H1 (cell line): ENCODE data around the gene USH2A. TPM values are rescaled to one million over a fixed set of nuclear protein-coding genes. Genes with fewer than 3 reads are reported as not detected.

Source experiments
- CTCF ChIA-PET: fragments of 300-600 bp; sonication (Branson Sonifier 250); formaldehyde crosslinking; loops from one replicate; lab custom pipeline; 2021; ENCODE audit not compliant: partially characterized antibody; lab: Charles Lee
- POLR2A ChIA-PET: fragments of 300-600 bp; sonication (Branson Sonifier 250); formaldehyde crosslinking; loops from one replicate; lab custom pipeline; 2021; ENCODE audit warnings: inconsistent platforms; ENCODE audit not compliant: partially characterized antibody; lab: Charles Lee
- DNase-seq, 2 experiments: peaks; one replicate each; pipeline versions ENCODE4 v3.0.0 to v3.0.0-alpha.2; 2010 to 2022; ENCODE audit warnings: low spot score in 2 of 2, low read depth in 1 of 2, mixed read lengths in 1 of 2
- FAIRE-seq: peaks from 2 replicates; lab custom pipeline; 2011; peaks lifted over from hg19 to GRCh38; lab: Jason Lieb, UNC
- H2AFZ ChIP-seq: 2 replicates; pipeline ENCODE4 v1.8.1; 2012; ENCODE audit warnings: low read length, inconsistent platforms
- H2AK5ac ChIP-seq: 2 replicates; pipeline ENCODE4 v1.6.1; 2013; ENCODE audit warnings: low read depth, low read length
- H2BK120ac ChIP-seq: replicated peaks from 2 replicates; pipeline ENCODE3; 2013; ENCODE audit warnings: low read depth, low read length, inconsistent platforms
- H2BK12ac ChIP-seq: 2 replicates; pipeline ENCODE4 v1.6.1; 2013; ENCODE audit warnings: low read depth, low read length
- H2BK15ac ChIP-seq: 2 replicates; pipeline ENCODE4 v1.6.1; 2013; ENCODE audit warnings: low read length
- H2BK20ac ChIP-seq: 2 replicates; pipeline ENCODE4 v1.6.1; 2013; ENCODE audit warnings: low read length
- H2BK5ac ChIP-seq: 2 replicates; pipeline ENCODE4 v1.6.1; 2013; ENCODE audit warnings: low read depth, low read length
- H3K14ac ChIP-seq: 2 replicates; pipeline ENCODE4 v1.6.1; 2013; ENCODE audit warnings: inconsistent platforms; ENCODE audit not compliant: insufficient read length
- H3K18ac ChIP-seq: 2 replicates; pipeline ENCODE4 v1.6.1; 2013; ENCODE audit warnings: low read length; ENCODE audit errors: extremely low read depth
- H3K23ac ChIP-seq: 2 replicates; pipeline ENCODE4 v1.6.1; 2013; ENCODE audit warnings: inconsistent platforms; ENCODE audit not compliant: insufficient read length
- H3K23me2 ChIP-seq: 2 replicates; pipeline ENCODE4 v1.6.1; 2013; ENCODE audit warnings: low read depth, low read length
- H3K27ac ChIP-seq: 2 replicates; pipeline ENCODE4 v1.6.1; 2011; ENCODE audit warnings: low read depth, low read length, inconsistent platforms
- H3K27me3 ChIP-seq, 4 experiments: replicated peaks in 1 of 4; 1 replicate in 1 of 4; 2 replicates in 3 of 4; pipeline versions ENCODE4 v1.6.1 to v1.8.1; 2011 to 2013; ENCODE audit warnings: low read length in 3 of 4, mild to moderate bottlenecking in 3 of 4, inconsistent platforms in 2 of 4, mixed read lengths in 2 of 4, moderate library complexity in 1 of 4; ENCODE audit not compliant: control insufficient read depth in 3 of 4, insufficient read depth in 3 of 4; ENCODE audit errors: extremely low read depth in 1 of 4
- H3K36me3 ChIP-seq, 4 experiments: 2 replicates each; pipeline versions ENCODE4 v1.6.1 to v1.8.1; 2011 to 2013; ENCODE audit warnings: mild to moderate bottlenecking in 4 of 4, low read length in 3 of 4, moderate library complexity in 2 of 4, control low read depth in 1 of 4, inconsistent platforms in 1 of 4; ENCODE audit not compliant: insufficient read depth in 4 of 4, control insufficient read depth in 2 of 4
- H3K4ac ChIP-seq: replicated peaks from 2 replicates; pipeline ENCODE3; 2013; ENCODE audit warnings: low read length, low read depth, mixed read lengths, inconsistent platforms; ENCODE audit not compliant: insufficient read length
- H3K4me1 ChIP-seq, 4 experiments: replicated peaks in 1 of 4; 1 replicate in 1 of 4; 2 replicates in 3 of 4; pipeline versions ENCODE4 v1.6.1 to v1.8.1; 2011 to 2013; ENCODE audit warnings: low read length in 3 of 4, inconsistent platforms in 2 of 4, mixed read lengths in 1 of 4; ENCODE audit not compliant: insufficient read depth in 4 of 4, control insufficient read depth in 3 of 4
- H3K4me2 ChIP-seq, 2 experiments: 2 replicates each; pipeline versions ENCODE4 v1.6.1 to v1.8.1; 2011 to 2013; ENCODE audit warnings: low read depth in 2 of 2, low read length in 2 of 2, control low read depth in 1 of 2, inconsistent platforms in 1 of 2, mild to moderate bottlenecking in 1 of 2; ENCODE audit not compliant: insufficient read depth in 1 of 2
- H3K4me3 ChIP-seq, 4 experiments: fragments of 200-600, 300-600 bp in 1 of 4; sonication (generic), shearing (Covaris generic), sonication (Bioruptor Twin) in 1 of 4; 2 replicates each; pipeline versions ENCODE4 v1.5.1 to v1.8.1; 2011 to 2016; ENCODE audit warnings: low read length in 4 of 4, low read depth in 3 of 4, control low read depth in 2 of 4, inconsistent platforms in 2 of 4, mild to moderate bottlenecking in 2 of 4, mixed read lengths in 1 of 4, moderate library complexity in 1 of 4; ENCODE audit not compliant: insufficient read depth in 2 of 4; ENCODE audit errors: extremely low read depth in 1 of 4
- H3K56ac ChIP-seq: replicated peaks from 2 replicates; pipeline ENCODE3; 2013; ENCODE audit warnings: low read depth, mild to moderate bottlenecking, mixed read lengths, low read length, inconsistent platforms; ENCODE audit not compliant: insufficient read length
- H3K79me1 ChIP-seq: 2 replicates; pipeline ENCODE4 v1.6.1; 2013; ENCODE audit warnings: low read depth, low read length, control low read depth
- H3K79me2 ChIP-seq, 2 experiments: 2 replicates each; pipeline versions ENCODE4 v1.6.1 to v1.8.1; 2012 to 2013; ENCODE audit warnings: low read length in 2 of 2, mild to moderate bottlenecking in 2 of 2, inconsistent platforms in 1 of 2; ENCODE audit not compliant: insufficient read depth in 2 of 2, control insufficient read depth in 1 of 2
- H3K9ac ChIP-seq, 4 experiments: replicated peaks in 1 of 4; 1 replicate in 1 of 4; 2 replicates in 3 of 4; pipeline versions ENCODE4 v1.6.1 to v1.8.1; 2011 to 2013; ENCODE audit warnings: low read depth in 3 of 4, low read length in 3 of 4, control low read depth in 2 of 4, mild to moderate bottlenecking in 2 of 4, moderate library complexity in 2 of 4, inconsistent platforms in 1 of 4; ENCODE audit errors: extremely low read depth in 1 of 4
- H3K9me3 ChIP-seq, 2 experiments: 2 replicates each; pipeline versions ENCODE4 v1.6.1 to v1.8.1; 2012 to 2013; ENCODE audit warnings: mild to moderate bottlenecking in 2 of 2, moderate library complexity in 2 of 2, control low read depth in 1 of 2, inconsistent platforms in 1 of 2, low read depth in 1 of 2, low read length in 1 of 2, mixed read lengths in 1 of 2; ENCODE audit not compliant: insufficient read depth in 2 of 2
- H4K20me1 ChIP-seq, 2 experiments: replicated peaks in 1 of 2; 2 replicates each; pipeline versions ENCODE3 to v1.8.1; 2011 to 2013; ENCODE audit warnings: inconsistent platforms in 2 of 2, low read length in 2 of 2, mild to moderate bottlenecking in 1 of 2; ENCODE audit not compliant: insufficient read depth in 2 of 2, control insufficient read depth in 1 of 2
- H4K5ac ChIP-seq: 2 replicates; pipeline ENCODE4 v1.6.1; 2013; ENCODE audit warnings: low read length, low read depth, mixed read lengths, inconsistent platforms; ENCODE audit not compliant: insufficient read length
- H4K8ac ChIP-seq: 2 replicates; pipeline ENCODE4 v1.8.0; 2013; ENCODE audit warnings: mild to moderate bottlenecking, moderate library complexity, low read length, inconsistent platforms; ENCODE audit not compliant: insufficient read depth; ENCODE audit errors: extremely low read depth
- H4K91ac ChIP-seq: replicated peaks from 2 replicates; pipeline ENCODE3; 2013; ENCODE audit warnings: low read length, mixed read lengths, inconsistent platforms; ENCODE audit not compliant: insufficient read length
- ASH2L ChIP-seq: fragments of 200-600, 300-600 bp; sonication (generic); IDR thresholded peaks from one replicate; pipeline ENCODE4 v1.7.1; 2017; ENCODE audit warnings: low read length
- ATF3 ChIP-seq: IDR thresholded peaks from 2 replicates; pipeline ENCODE4 v1.6.1; 2011; ENCODE audit warnings: low read depth, mild to moderate bottlenecking, low read length; ENCODE audit not compliant: insufficient read depth
- EGR1 ChIP-seq: IDR thresholded peaks from 2 replicates; pipeline ENCODE4 v1.6.1; 2011; ENCODE audit warnings: low read depth, low read length, borderline replicate concordance
- GABPA ChIP-seq: IDR thresholded peaks from 2 replicates; pipeline ENCODE4 v1.6.1; 2011; ENCODE audit warnings: mild to moderate bottlenecking, low read length, moderate library complexity, borderline replicate concordance; ENCODE audit not compliant: insufficient read depth
- GTF2F1 ChIP-seq: IDR thresholded peaks from 2 replicates; pipeline ENCODE4 v1.6.1; 2012; ENCODE audit warnings: low read depth, low read length, improper control_type of control experiment, borderline replicate concordance
- HDAC2 ChIP-seq, 2 experiments: fragments of 300-600 bp in 1 of 2; sonication (generic) in 1 of 2; IDR thresholded peaks; 2 replicates each; pipeline ENCODE4 v1.6.1; 2011 to 2012; ENCODE audit warnings: low read depth in 2 of 2, low read length in 2 of 2, mild to moderate bottlenecking in 2 of 2, moderate library complexity in 2 of 2, borderline replicate concordance in 1 of 2, inconsistent platforms in 1 of 2
- MAFK ChIP-seq: IDR thresholded peaks from 2 replicates; pipeline ENCODE4 v1.6.1; 2012; ENCODE audit warnings: low read depth, mild to moderate bottlenecking, improper control_type of control experiment, low read length
- POLR2A ChIP-seq, 2 experiments: IDR thresholded peaks; 1 replicate in 1 of 2; 2 replicates in 1 of 2; pipeline ENCODE4 v1.6.1; 2011; ENCODE audit warnings: low read depth in 2 of 2, low read length in 2 of 2, mild to moderate bottlenecking in 2 of 2; ENCODE audit errors: control extremely low read depth in 1 of 2
- POU5F1 ChIP-seq: IDR thresholded peaks from 2 replicates; pipeline ENCODE4 v1.6.1; 2011; ENCODE audit warnings: low read depth, mild to moderate bottlenecking, low read length, moderate library complexity
- RNF2 ChIP-seq: fragments of 200-900, 300-1000 bp; sonication (generic); IDR thresholded peaks from 2 replicates; pipeline ENCODE4 v1.7.1; 2016; ENCODE audit warnings: borderline replicate concordance, low read depth, mild to moderate bottlenecking, antibody characterized with exemption, low read length; ENCODE audit not compliant: poor library complexity, severe bottlenecking; ENCODE audit errors: missing control alignments
- SIX5 ChIP-seq: IDR thresholded peaks from 2 replicates; pipeline ENCODE4 v1.6.1; 2011; ENCODE audit warnings: mild to moderate bottlenecking, low read depth, low read length
- SP4 ChIP-seq: IDR thresholded peaks from 2 replicates; pipeline ENCODE4 v1.6.1; 2012; ENCODE audit warnings: low read length, inconsistent platforms
- TAF7 ChIP-seq: optimal IDR thresholded peaks from 2 replicates; pipeline ENCODE3; 2011; ENCODE audit warnings: low read depth, mild to moderate bottlenecking, inconsistent platforms, low read length, moderate library complexity, borderline replicate concordance
- WGBS, 2 experiments: shearing (Covaris generic) in 1 of 2; methylation state at CpG; one replicate each; pipeline versions ENCODE4 v1.1.6 to v1.1.7; 2013 to 2015; ENCODE audit warnings: low lambda C conversion rate in 2 of 2, mixed read lengths in 2 of 2, inconsistent platforms in 1 of 2, low coverage in 1 of 2, missing lambda C conversion rate in 1 of 2; ENCODE audit not compliant: insufficient replicate concordance in 2 of 2, insufficient coverage in 1 of 2, insufficient read length in 1 of 2; ENCODE audit errors: extremely low coverage in 1 of 2, missing lambda C conversion rate in 1 of 2; 5-methylcytosine and 5-hydroxymethylcytosine counted together
- polyA plus RNA-seq, 7 experiments: library from polyadenylated mRNA; depleted of rRNA in 3 of 7; stranded (reverse) in 5 of 7; unstranded in 2 of 7; fragments of >200 nt in 5 of 7; fragments of 200-250 nt in 2 of 7; gene quantifications; 1 replicate in 5 of 7; 2 replicates in 1 of 7; 4 replicates in 1 of 7; pipeline versions ENCODE4 v1.2.1 to v1.2.3, GENCODE V29; 2011 to 2013; ENCODE audit warnings: missing spikeins in 2 of 7, mixed read lengths in 2 of 7
- total RNA-seq: library from RNA; stranded (reverse); fragmentation: NEBNext Ultra II Directional; extraction: Animal tissue kit (Norgen Biotek cat#: 25700); gene quantifications from 2 replicates; pipeline ENCODE4 v1.2.1, GENCODE V29; 2021

The USH2A gene
- total and polyA plus RNA-seq, 2 of the 8 experiments (the other 6 are each of a cell fraction or from before 2014, with no cell fraction given): 0.02 to 0.17 TPM

GRCh38 chr1:215845234-215845891, 577.9 kb downstream of the USH2A start:
- Histone ChIP-seq H3K18ac (no peak overlapping the region), H3K4ac (no peak overlapping the region), H3K4me1 (no peaks in the 10 kb centered on the region), H3K23me2 (no peaks in the 10 kb centered on the region), H2BK20ac (no peak overlapping the region), H2AK5ac (no peak overlapping the region), H3K27me3 (no peaks in the 10 kb centered on the region), H4K5ac (no peak overlapping the region), H4K8ac (no peak overlapping the region), H3K14ac (no peak overlapping the region), H3K56ac (no peak overlapping the region), H3K23ac (no peak overlapping the region), H3K4me3 (no peak overlapping the region), H2BK5ac (no peak overlapping the region), H3K4me2 (no peak overlapping the region), H4K20me1 (no peaks in the 10 kb centered on the region), H3K79me1 (no peaks in the 10 kb centered on the region), H2BK120ac (no peak overlapping the region), H4K91ac (no peak overlapping the region), H2BK12ac (no peak overlapping the region), H3K79me2 (no peaks in the 10 kb centered on the region), H3K9me3 (peaks cover 3% of the 10 kb centered on the region in 2 experiments; a peak in 1 of 4 replicates), H3K36me3 (no peaks in the 10 kb centered on the region), H3K9ac (no peak overlapping the region), H2BK15ac (no peak overlapping the region), H2AFZ (no peak overlapping the region), H3K27ac (no peak overlapping the region)
- POLR2A ChIA-PET: no interaction called here
- CTCF ChIA-PET: no interaction called here
- 96% methylated on average over 6 of the region's 6 CpGs; no CpG with 5 or more reads in 1 of the 2 experiments for WGBS, 2 experiments
- no peak for DNase-seq
- no peak for FAIRE-seq
- no peak for TF ChIP-seq TAF7
- TF ChIP-seq POU5F1: no peak
- no peak for TF ChIP-seq HDAC2 (IDR thresholded peaks at IDR 0.05; ENCODE audit: borderline replicate concordance in 1 of 2, low read depth in 2 of 2, low read length in 2 of 2)
- no peak for TF ChIP-seq ATF3
- TF ChIP-seq ASH2L: no peak
- TF ChIP-seq SP4: no peak
- TF ChIP-seq EGR1: no peak
- no peak for TF ChIP-seq SIX5
- TF ChIP-seq GTF2F1: no peak
- no peak for TF ChIP-seq POLR2A (IDR thresholded peaks at IDR 0.05; ENCODE audit: control extremely low read depth in 1 of 2, low read depth in 2 of 2, low read length in 2 of 2)
- no peak for TF ChIP-seq GABPA
- TF ChIP-seq RNF2: no peak
- TF ChIP-seq MAFK: no peak
